SU-DHL-6 (cell line): ENCODE measurements around the gene TRA2B.

Source experiments
- H2AFZ ChIP-seq: fragments of 200-600 bp; sonication (generic); 2 replicates; pipeline ENCODE4 v1.6.1; 2014; ENCODE audit warnings: low read depth, mild to moderate bottlenecking, moderate library complexity, mixed read lengths, antibody characterized with exemption, low read length; ENCODE audit not compliant: severe bottlenecking
- H3F3A ChIP-seq: fragments of 200-600 bp; shearing (Covaris generic); 2 replicates; pipeline ENCODE4 v1.6.0; 2016; ENCODE audit warnings: antibody characterized with exemption, mild to moderate bottlenecking; ENCODE audit not compliant: insufficient read depth
- H3K27ac ChIP-seq: fragments of 200-600 bp; sonication (generic); 2 replicates; pipeline ENCODE4 v1.5.1; 2016; ENCODE audit warnings: low read depth, mild to moderate bottlenecking, low read length, moderate library complexity, mixed read lengths
- H3K27me3 ChIP-seq: fragments of 200-600 bp; sonication (generic), shearing (Covaris generic); 2 replicates; pipeline ENCODE4 v1.6.0; 2014; ENCODE audit warnings: mild to moderate bottlenecking, low read length
- H3K36me3 ChIP-seq: fragments of 200-600 bp; sonication (generic); 2 replicates; pipeline ENCODE4 v1.6.1; 2014; ENCODE audit warnings: mild to moderate bottlenecking, low read length, mixed read lengths
- H3K4me2 ChIP-seq: fragments of 300-600, 200-600 bp; shearing (Covaris generic), sonication (generic); 2 replicates; pipeline ENCODE4 v1.6.0; 2014; ENCODE audit warnings: low read length, low read depth, mild to moderate bottlenecking; ENCODE audit not compliant: poor library complexity, severe bottlenecking
- H3K4me3 ChIP-seq: fragments of 200-600 bp; sonication (generic); 2 replicates; pipeline ENCODE4 v1.5.1; 2014; ENCODE audit warnings: antibody characterized with exemption, low read length, mild to moderate bottlenecking, mixed read lengths; ENCODE audit not compliant: insufficient read depth, poor library complexity, severe bottlenecking
- H3K79me2 ChIP-seq: fragments of 200-600 bp; sonication (generic); 2 replicates; pipeline ENCODE4 v1.6.1; 2014; ENCODE audit warnings: mild to moderate bottlenecking, low read length, moderate library complexity; ENCODE audit not compliant: insufficient read depth
- H3K9ac ChIP-seq: fragments of 200-600 bp; sonication (generic); 2 replicates; pipeline ENCODE4 v1.7.0; 2014; ENCODE audit warnings: mild to moderate bottlenecking, low read length
- H3K9me2 ChIP-seq: fragments of 200-600 bp; sonication (generic); replicated peaks from 2 replicates; pipeline ENCODE4 v1.6.1; 2014; ENCODE audit warnings: low read length; ENCODE audit not compliant: insufficient read depth
- H3K9me3 ChIP-seq: fragments of 200-600 bp; sonication (generic); 2 replicates; pipeline ENCODE4 v1.6.1; 2014; ENCODE audit warnings: low read length, mixed read lengths; ENCODE audit not compliant: insufficient read depth
- H4K20me1 ChIP-seq: fragments of 200-600 bp; sonication (generic); 2 replicates; pipeline ENCODE4 v1.6.1; 2014; ENCODE audit warnings: low read depth, mild to moderate bottlenecking, antibody characterized with exemption, low read length, moderate library complexity, mixed read lengths
- EZH2phosphoT487 ChIP-seq: fragments of 200-600 bp; sonication (generic), shearing (Covaris generic); conservative IDR thresholded peaks from 2 replicates; pipeline ENCODE4 v1.6.1; 2018; ENCODE audit warnings: mild to moderate bottlenecking, antibody characterized with exemption, low read length, moderate library complexity, mixed read lengths
- TF ChIP-seq, protein P1 (sequence below): fragments of 200-600 bp; sonication (generic); IDR thresholded peaks from one replicate; pipeline ENCODE4 v1.5.1; 2017; ENCODE audit warnings: antibody characterized with exemption, mild to moderate bottlenecking, low read length, moderate library complexity; ENCODE audit not compliant: insufficient read depth, poor library complexity, severe bottlenecking

The TRA2B gene

GRCh38 chr3:185936273-185936629, 1.6 kb downstream of the TRA2B start:
- Histone ChIP-seq H3K79me2 (peaks cover 65% of the 10 kb centered on the region), H3K36me3 (peaks cover 29% of the 10 kb centered on the region), H3K4me3 (peak overlapping the region; percentile 97), H3K27ac (peak overlapping the region; percentile 90), H4K20me1 (peaks cover 55% of the 10 kb centered on the region), H3K9ac (peak overlapping the region; percentile 98), H3K4me2 (peak overlapping the region; percentile 98), H3K9me3 (no peaks in the 10 kb centered on the region), H2AFZ (no peak overlapping the region), H3K9me2 (no peaks in the 10 kb centered on the region), H3K27me3 (no peaks in the 10 kb centered on the region), H3F3A (peaks cover 32% of the 10 kb centered on the region)
- TF ChIP-seq, protein P1, sequence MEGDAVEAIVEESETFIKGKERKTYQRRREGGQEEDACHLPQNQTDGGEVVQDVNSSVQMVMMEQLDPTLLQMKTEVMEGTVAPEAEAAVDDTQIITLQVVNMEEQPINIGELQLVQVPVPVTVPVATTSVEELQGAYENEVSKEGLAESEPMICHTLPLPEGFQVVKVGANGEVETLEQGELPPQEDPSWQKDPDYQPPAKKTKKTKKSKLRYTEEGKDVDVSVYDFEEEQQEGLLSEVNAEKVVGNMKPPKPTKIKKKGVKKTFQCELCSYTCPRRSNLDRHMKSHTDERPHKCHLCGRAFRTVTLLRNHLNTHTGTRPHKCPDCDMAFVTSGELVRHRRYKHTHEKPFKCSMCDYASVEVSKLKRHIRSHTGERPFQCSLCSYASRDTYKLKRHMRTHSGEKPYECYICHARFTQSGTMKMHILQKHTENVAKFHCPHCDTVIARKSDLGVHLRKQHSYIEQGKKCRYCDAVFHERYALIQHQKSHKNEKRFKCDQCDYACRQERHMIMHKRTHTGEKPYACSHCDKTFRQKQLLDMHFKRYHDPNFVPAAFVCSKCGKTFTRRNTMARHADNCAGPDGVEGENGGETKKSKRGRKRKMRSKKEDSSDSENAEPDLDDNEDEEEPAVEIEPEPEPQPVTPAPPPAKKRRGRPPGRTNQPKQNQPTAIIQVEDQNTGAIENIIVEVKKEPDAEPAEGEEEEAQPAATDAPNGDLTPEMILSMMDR: no peak
- no peak for TF ChIP-seq EZH2phosphoT487

DNA sequence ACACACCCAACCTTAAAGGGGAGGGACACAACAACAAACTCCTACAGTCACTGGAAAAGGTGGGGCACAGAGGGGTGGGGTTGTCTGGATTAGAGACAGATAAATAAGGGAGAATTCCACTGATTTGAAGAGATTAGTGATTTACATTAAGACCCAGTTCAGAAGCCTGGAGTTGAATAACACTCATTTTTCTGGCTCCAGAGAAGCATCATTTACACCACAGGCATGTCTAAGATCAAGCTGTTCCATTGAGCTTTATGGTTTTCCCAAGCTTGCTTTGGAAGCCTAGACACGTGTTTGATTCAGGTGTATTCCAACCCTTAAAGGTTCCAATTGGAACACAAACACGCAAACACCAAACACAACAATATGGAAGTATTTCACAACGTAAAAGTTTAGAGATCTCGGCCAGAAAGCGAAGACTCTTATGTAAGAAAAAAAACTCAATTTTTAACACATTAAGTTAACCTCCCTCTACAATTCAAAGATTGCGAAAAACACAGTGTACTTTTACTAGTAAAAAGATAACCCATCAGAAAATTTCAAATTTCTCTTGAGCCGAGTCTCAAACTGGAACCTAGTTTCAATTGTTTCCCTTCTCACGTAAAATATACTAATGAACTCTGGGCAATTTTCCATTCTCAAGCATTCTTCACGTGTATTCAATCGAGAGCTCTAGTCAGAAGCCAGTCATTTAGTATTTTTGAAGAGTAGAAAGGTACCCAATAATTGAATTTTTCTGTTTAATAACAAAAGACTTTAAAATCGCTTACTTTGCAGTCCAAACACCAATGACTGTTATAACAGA, 2.1 kb downstream of the TRA2B start:
- no peaks in the 10 kb centered on the region for H3K27me3 ChIP-seq
- H3K9me3 ChIP-seq: no peaks in the 10 kb centered on the region
- peak overlapping the region; percentile 97 for H3K4me3 ChIP-seq
- peaks cover 34% of the 10 kb centered on the region for H3K36me3 ChIP-seq
- H2AFZ ChIP-seq: no peak overlapping the region
- H3F3A ChIP-seq: peaks cover 36% of the 10 kb centered on the region
- peaks cover 60% of the 10 kb centered on the region for H4K20me1 ChIP-seq
- peak overlapping the region; percentile 90; the same call in 1 of the 2 replicates for H3K27ac ChIP-seq
- H3K79me2 ChIP-seq: peaks cover 71% of the 10 kb centered on the region
- peak overlapping the region; percentile 98 for H3K9ac ChIP-seq
- H3K4me2 ChIP-seq: peak overlapping the region; percentile 98
- TF ChIP-seq, protein P1: no peak
- no peaks in the 10 kb centered on the region for H3K9me2 ChIP-seq

- peak overlapping the region; percentile 98 for H3K4me2 ChIP-seq
- H3K9ac ChIP-seq: peak overlapping the region; percentile 98
- no peak overlapping the region for H2AFZ ChIP-seq
- no peak overlapping the region for H3K27ac ChIP-seq
- H3K9me2 ChIP-seq: no peaks in the 10 kb centered on the region
- TF ChIP-seq EZH2phosphoT487: no peak
- TF ChIP-seq, protein P1: no peak
- H3K79me2 ChIP-seq: peaks cover 79% of the 10 kb centered on the region
- H3K36me3 ChIP-seq: peaks cover 42% of the 10 kb centered on the region
- H3K9me3 ChIP-seq: no peaks in the 10 kb centered on the region
- H3K4me3 ChIP-seq: peak overlapping the region; percentile 97
- H3K27me3 ChIP-seq: no peaks in the 10 kb centered on the region
- H3F3A ChIP-seq: peaks cover 40% of the 10 kb centered on the region
- peaks cover 68% of the 10 kb centered on the region for H4K20me1 ChIP-seq
These were observed 2.9 kb downstream of the TRA2B start for GRCh38 chr3:185934767-185935464.
